B cell (primary cell): ENCODE results near the gene CDKN1A. TPM values are rescaled to one million over a fixed set of nuclear protein-coding genes. Genes with fewer than 3 reads are reported as not detected.

ENCODE experiments used
- ATAC-seq: fragments of 200-7000 bp; cut with Tn5 transposase; one replicate; pipeline ENCODE4 v1.10.0; 2021; ENCODE audit warnings: low read depth, mild to moderate bottlenecking, moderate number of reproducible peaks, moderate library complexity
- CTCF ChIA-PET: fragments of 350-600 bp; sonication (Branson Sonifier 250); formaldehyde crosslinking; loops from one replicate; lab custom pipeline; 2021; ENCODE audit warnings: antibody characterized with exemption, inconsistent platforms; lab: Charles Lee
- POLR2A ChIA-PET: fragments of 350-600 bp; sonication (Branson Sonifier 250); formaldehyde crosslinking; loops from one replicate; lab custom pipeline; 2021; ENCODE audit warnings: antibody characterized with exemption; lab: Charles Lee
- DNase-seq: peaks from one replicate; pipeline ENCODE4 v3.0.0; 2013
- H2AFZ ChIP-seq: 2 replicates; pipeline ENCODE4 v1.6.1; 2012; ENCODE audit warnings: mild to moderate bottlenecking, low read depth, low read length; ENCODE audit not compliant: insufficient read depth, poor library complexity, severe bottlenecking
- H3K27ac ChIP-seq, 2 donors: 1 replicate in 1 of 2; 2 replicates in 1 of 2; pipeline ENCODE4 v1.5.1; 2012 to 2013; ENCODE audit warnings: low read length in 2 of 2, mild to moderate bottlenecking in 2 of 2, moderate library complexity in 1 of 2
- H3K27me3 ChIP-seq, 4 experiments: fragments of 200-600 bp in 1 of 4; sonication (generic) in 1 of 4; replicated peaks in 1 of 4; 1 replicate in 2 of 4; 2 replicates in 2 of 4; pipeline versions ENCODE4 v1.6.1 to v1.7.0; 2013 to 2016; ENCODE audit warnings: low read length in 3 of 4, mild to moderate bottlenecking in 2 of 4, mixed read lengths in 1 of 4, moderate library complexity in 1 of 4; ENCODE audit not compliant: insufficient read depth in 4 of 4, control insufficient read depth in 3 of 4; ENCODE audit errors: control extremely low read depth in 1 of 4
- H3K36me3 ChIP-seq, 2 experiments: replicated peaks in 1 of 2; 1 replicate in 1 of 2; 2 replicates in 1 of 2; pipeline versions ENCODE4 v1.6.1 to v1.7.1; 2013; ENCODE audit warnings: low read length in 1 of 2; ENCODE audit not compliant: insufficient read depth in 2 of 2, control insufficient read depth in 1 of 2; ENCODE audit errors: control extremely low read depth in 1 of 2, extremely low read depth in 1 of 2
- H3K4me1 ChIP-seq, 2 donors: fragments of 200-600 bp in 1 of 2; sonication (generic) in 1 of 2; 1 replicate in 1 of 2; 2 replicates in 1 of 2; pipeline versions ENCODE4 v1.5.1 to v1.6.1; 2013 to 2017; ENCODE audit warnings: low read length in 2 of 2; ENCODE audit not compliant: control insufficient read depth in 2 of 2, insufficient read depth in 2 of 2
- H3K4me2 ChIP-seq: replicated peaks from 2 replicates; pipeline ENCODE3; 2012; ENCODE audit warnings: mild to moderate bottlenecking, low read depth, low read length; ENCODE audit not compliant: poor library complexity, severe bottlenecking
- H3K4me3 ChIP-seq, 5 experiments: fragments of 200-600 bp in 1 of 5; sonication (generic) in 1 of 5; 1 replicate in 3 of 5; 2 replicates in 2 of 5; pipeline versions ENCODE4 v1.5.1 to v1.7.0; 2011 to 2016; ENCODE audit warnings: low read length in 4 of 5, mild to moderate bottlenecking in 4 of 5, low read depth in 2 of 5, control low read depth in 1 of 5, moderate library complexity in 1 of 5; ENCODE audit not compliant: insufficient read depth in 1 of 5; ENCODE audit errors: control extremely low read depth in 1 of 5, extremely low read depth in 1 of 5
- H3K79me2 ChIP-seq: fragments of 200-600 bp; sonication (generic); one replicate; pipeline ENCODE4 v1.6.0; 2016; ENCODE audit warnings: low read length; ENCODE audit not compliant: control insufficient read depth, insufficient read depth
- H3K9ac ChIP-seq: fragments of 200-600 bp; sonication (generic); 2 replicates; pipeline ENCODE4 v1.6.1; 2017; ENCODE audit warnings: mild to moderate bottlenecking, low read length, moderate library complexity
- H3K9me3 ChIP-seq, 3 donors: one replicate each; pipeline versions ENCODE4 v1.6.1 to v1.7.1; 2013; ENCODE audit warnings: low read length in 2 of 3; ENCODE audit not compliant: control insufficient read depth in 2 of 3, insufficient read depth in 1 of 3; ENCODE audit errors: control extremely low read depth in 1 of 3
- H4K20me1 ChIP-seq: 2 replicates; pipeline ENCODE4 v1.6.0; 2012; ENCODE audit warnings: mild to moderate bottlenecking, low read length; ENCODE audit not compliant: insufficient read depth, control insufficient read depth, poor library complexity, severe bottlenecking
- H3K27ac Mint-ChIP-seq: one replicate; pipeline ENCODE4 v1.8.0; 2021; ENCODE audit warnings: mixed read lengths
- H3K27me3 Mint-ChIP-seq: one replicate; pipeline ENCODE4 v1.8.0; 2021; ENCODE audit warnings: mixed read lengths
- H3K4me1 Mint-ChIP-seq: one replicate; pipeline ENCODE4 v1.8.0; 2021; ENCODE audit warnings: mixed read lengths
- H3K4me3 Mint-ChIP-seq: one replicate; pipeline ENCODE4 v1.8.0; 2021; ENCODE audit warnings: mixed read lengths
- H3K9me3 Mint-ChIP-seq: one replicate; pipeline ENCODE4 v1.8.0; 2022; ENCODE audit warnings: mixed read lengths; ENCODE audit not compliant: insufficient read depth
- CTCF ChIP-seq: fragments of 200-600 bp; IDR thresholded peaks from one replicate; pipeline ENCODE4 v1.8.0; 2022; ENCODE audit warnings: antibody characterized with exemption, mild to moderate bottlenecking
- EZH2 ChIP-seq: IDR thresholded peaks from 2 replicates; pipeline ENCODE4 v1.6.1; 2012; ENCODE audit warnings: borderline replicate concordance, low read depth, mild to moderate bottlenecking, moderate library complexity, low read length; ENCODE audit not compliant: insufficient read depth, poor library complexity, severe bottlenecking
- WGBS: methylation state at CpG from one replicate; pipeline ENCODE4 v1.1.5; 2013; ENCODE audit warnings: missing lambda C conversion rate; ENCODE audit not compliant: insufficient coverage; 5-methylcytosine and 5-hydroxymethylcytosine counted together
- intact Hi-C: fragments of 100-400 bp; cut with micrococcal nuclease; formaldehyde crosslinking; loops from one replicate; pipeline ENCODE4 v1.10.0; 2022
- polyA plus RNA-seq: library from polyadenylated mRNA; depleted of rRNA; stranded (reverse); fragments of >200 nt; gene quantifications from 2 replicates; pipeline ENCODE4 v1.2.3, GENCODE V29; 2012
- total RNA-seq, 2 donors: library from RNA; stranded (reverse); fragments of 120-200 nt in 1 of 2; gene quantifications; 1 replicate in 1 of 2; 2 replicates in 1 of 2; pipeline versions ENCODE4 v1.2.3 to v1.2.4, GENCODE V29; 2013 to 2022

CDKN1A gene
- total and polyA plus RNA-seq, 2 donors (not counting 1 experiment from before 2014, with no cell fraction given): 45.5 to 352 TPM

- ATAC-seq: no peak
- Mint-ChIP-seq H3K4me1 (peaks cover 48% of the 10 kb centered on the region), H3K27ac (no peak overlapping the region), H3K9me3 (no peaks in the 10 kb centered on the region), H3K4me3 (no peak overlapping the region), H3K27me3 (no peaks in the 10 kb centered on the region)
- Histone ChIP-seq H3K4me1 (peaks cover 39 to 42% of the 10 kb centered on the region in 2 donors), H3K27ac (no peak overlapping the region), H3K36me3 (no peaks in the 10 kb centered on the region), H3K9ac (no peak overlapping the region), H3K79me2 (no peaks in the 10 kb centered on the region), H4K20me1 (no peaks in the 10 kb centered on the region), H3K4me3 (no peak overlapping the region), H2AFZ (no peak overlapping the region), H3K4me2 (no peak overlapping the region), H3K9me3 (peaks cover 0 to 4% (median 0%) of the 10 kb centered on the region in 3 donors), H3K27me3 (no peaks in the 10 kb centered on the region)
- intact Hi-C loops: no loop called here
- DNase-seq: no peak
- POLR2A ChIA-PET: no interaction called here
- TF ChIP-seq CTCF: no peak
- no peak for TF ChIP-seq EZH2
- whole genome bisulfite sequencing: 17% methylated on average over 1 of the region's 3 CpGs
- CTCF ChIA-PET: interaction anchor here (2.3 to 11.6 kb wide), 2 partner anchors 30 to 46 kb away, joined by 8 to 88 read pairs; partner anchors contain the start of gene CDKN1A
Measured at GRCh38 chr6:36729161-36729524, 50.6 kb downstream of the CDKN1A start.

- Mint-ChIP-seq H3K4me1 (peaks cover 44% of the 10 kb centered on the region), H3K4me3 (no peak overlapping the region), H3K9me3 (no peaks in the 10 kb centered on the region), H3K27me3 (no peaks in the 10 kb centered on the region), H3K27ac (no peak overlapping the region)
- Histone ChIP-seq H3K27ac (no peak overlapping the region), H3K4me2 (no peak overlapping the region), H3K4me3 (no peak overlapping the region), H3K79me2 (no peaks in the 10 kb centered on the region), H3K4me1 (peaks cover 39 to 42% of the 10 kb centered on the region in 2 donors), H4K20me1 (no peaks in the 10 kb centered on the region), H3K27me3 (no peaks in the 10 kb centered on the region), H3K36me3 (no peaks in the 10 kb centered on the region), H2AFZ (no peak overlapping the region), H3K9me3 (peaks cover 0 to 4% (median 0%) of the 10 kb centered on the region in 3 donors), H3K9ac (no peak overlapping the region)
- DNase-seq (no peak), ATAC-seq (no peak)
- 99% methylated on average over 7 of the region's 15 CpGs for WGBS
- intact Hi-C loops: no loop called here
- no peak for TF ChIP-seq CTCF
- no peak for TF ChIP-seq EZH2
- ChIA-PET CTCF (interaction anchor here (0.7 to 2.3 kb wide), 4 partner anchors 24 to 107 kb away, joined by 3 to 8 read pairs (median 4); no protein-coding TSS in a partner anchor), POLR2A (interaction anchor here (0.6 to 1.1 kb wide), 2 partner anchors 18 to 23 kb away, joined by 3 read pairs; no protein-coding TSS in a partner anchor)
Measured at GRCh38 chr6:36730424-36731380, 52.2 kb downstream of the CDKN1A start.
